ENCODE data around the gene NID1.

The NID1 gene

GRCh38 chr1:236063551-236063918, 1.4 kb downstream of the NID1 start:
- H3K4me3 ChIP-seq (ENCODE audit: low read depth, low read length), result peak overlapping the region; percentile 83
- TF ChIP-seq CTCF (IDR thresholded peaks at IDR 0.05; ENCODE audit: low read depth, low read length), result no peak

- TF ChIP-seq CTCF (IDR thresholded peaks at IDR 0.05; ENCODE audit: low read depth, low read length), result no peak
- H3K4me3 ChIP-seq (ENCODE audit: low read depth, low read length), result no peak overlapping the region
Observed at GRCh38 chr1:236060286-236060685, 4.6 kb downstream of the NID1 start.

- TF ChIP-seq CTCF (IDR thresholded peaks at IDR 0.05; ENCODE audit: low read depth, low read length), result no peak
- no peak overlapping the region for H3K4me3 ChIP-seq (ENCODE audit: low read depth, low read length)
Observed at GRCh38 chr1:236059011-236059410, 5.9 kb downstream of the NID1 start.

- no peak for TF ChIP-seq CTCF (IDR thresholded peaks at IDR 0.05; ENCODE audit: low read depth, low read length)
- H3K4me3 ChIP-seq (ENCODE audit: low read depth, low read length), result no peak overlapping the region
Observed at GRCh38 chr1:236058141-236058934, 6.6 kb downstream of the NID1 start.

- TF ChIP-seq CTCF (IDR thresholded peaks at IDR 0.05; ENCODE audit: low read depth, low read length), result no peak
- H3K4me3 ChIP-seq (ENCODE audit: low read depth, low read length), result no peak overlapping the region
Observed at GRCh38 chr1:236057546-236057945, 7.3 kb downstream of the NID1 start.

GRCh38 chr1:236052232-236052993, 12.5 kb downstream of the NID1 start:
- no peak overlapping the region for H3K4me3 ChIP-seq (ENCODE audit: low read depth, low read length)
- no peak for TF ChIP-seq CTCF (IDR thresholded peaks at IDR 0.05; ENCODE audit: low read depth, low read length)

- no peak for TF ChIP-seq CTCF (IDR thresholded peaks at IDR 0.05; ENCODE audit: low read depth, low read length)
- no peak overlapping the region for H3K4me3 ChIP-seq (ENCODE audit: low read depth, low read length)
Observed at GRCh38 chr1:236051242-236051791, 13.6 kb downstream of the NID1 start.

Measured in WI38 (cell line).